Measurements from ENCODE around the gene TNS3. TPM values are rescaled to one million over a fixed set of nuclear protein-coding genes. Genes with fewer than 3 reads are reported as not detected.

TNS3 gene
- total and polyA plus RNA-seq, 2 of the 13 experiments (the other 11 are each of a cell fraction or from before 2014, with no cell fraction given) = 52.9 to 55.7 TPM

- Histone ChIP-seq H3K27me3 (ENCODE audit: control insufficient read depth in 1 of 2, insufficient read depth in 2 of 2, low read length in 2 of 2) (no peaks in the 10 kb centered on the region; a peak in 1 of 5 replicates), H3K4me2 (ENCODE audit: low read depth, low read length) (no peak overlapping the region), H3K79me2 (ENCODE audit: insufficient read depth, low read length) (peaks cover 23% of the 10 kb centered on the region), H3K9ac (ENCODE audit: insufficient read depth, low read depth, low read length) (no peak overlapping the region), H2AFZ (ENCODE audit: low read length) (no peak overlapping the region), H3K27ac (ENCODE audit: extremely low read length, insufficient read depth, low read length) (no peak overlapping the region), H4K20me1 (ENCODE audit: insufficient read depth, low read length) (peaks cover 4% of the 10 kb centered on the region; the same call in 1 of the 2 replicates), H3K9me3 (ENCODE audit: low read length) (no peaks in the 10 kb centered on the region), H3K4me1 (ENCODE audit: insufficient read depth, low read length) (peaks cover 38% of the 10 kb centered on the region), H3K36me3 (replicated peaks in 1 of 2; ENCODE audit: control insufficient read depth in 1 of 2, insufficient read depth in 2 of 2, low read length in 2 of 2) (peaks cover 1 to 4% of the 10 kb centered on the region in 2 experiments; a peak in 3 of 5 replicates), H3K4me3 (replicated peaks in 1 of 3; ENCODE audit: insufficient read depth in 1 of 3, low read depth in 2 of 3, low read length in 3 of 3) (no peak overlapping the region)
- FAIRE-seq = no peak
- BruUV-seq (replicated peaks) = no TSS peak
- no peak for DNase-seq (ENCODE audit: low spot score)
- ChIA-PET POLR2A (interaction anchor here (1.3 to 2.0 kb wide), 3 partner anchors 13 to 179 kb away, joined by 4 to 5 read pairs (median 4); no protein-coding TSS in a partner anchor), CTCF (ENCODE audit: low intra/inter-chr PET ratio, low total read pairs) (no interaction called here)
- in situ Hi-C loops (cut with HindIII; ENCODE audit: extremely low pct_ligation_motif_present, low pct_unique_long_range_greater_than_20kb) = no loop called here
- WGBS (ENCODE audit: low lambda C conversion rate) = 91% methylated on average over 11 of the region's 11 CpGs
- intact Hi-C loops (cut with micrococcal nuclease; ENCODE audit: unreplicated experiment) = loop anchor here (5.0 kb wide), 3 partner anchors 38 to 233 kb away; no protein-coding TSS in a partner anchor
- no peak for ATAC-seq
- TF ChIP-seq TAF1 (CRISPR knock-in tag; IDR thresholded peaks at IDR 0.05) (no peak), ZNF512B (CRISPR knock-in tag; IDR thresholded peaks at IDR 0.05; ENCODE audit: borderline replicate concordance) (no peak), NCOR1 (IDR thresholded peaks at IDR 0.05; ENCODE audit: borderline replicate concordance, low read length) (no peak), ZNF350 (CRISPR knock-in tag; IDR thresholded peaks at IDR 0.05; ENCODE audit: borderline replicate concordance, low read depth) (no peak), TSC22D2 (CRISPR knock-in tag; IDR thresholded peaks at IDR 0.05; ENCODE audit: borderline replicate concordance) (no peak), KDM6A (CRISPR knock-in tag; IDR thresholded peaks at IDR 0.05; ENCODE audit: low read depth) (no peak), FOXK2 (IDR thresholded peaks at IDR 0.05) (no peak), NBN (conservative IDR thresholded peaks at IDR 0.05) (no peak), ZNF124 (CRISPR knock-in tag; IDR thresholded peaks at IDR 0.05) (no peak), SOX5 (CRISPR knock-in tag; IDR thresholded peaks at IDR 0.05; ENCODE audit: borderline replicate concordance) (no peak), SATB2 (CRISPR knock-in tag; IDR thresholded peaks at IDR 0.05) (no peak), SYNCRIP (IDR thresholded peaks at IDR 0.05; ENCODE audit: insufficient read depth, low read depth, low read length) (no peak), GFI1 (CRISPR knock-in tag; IDR thresholded peaks at IDR 0.05; ENCODE audit: borderline replicate concordance) (no peak), RAD21 (CRISPR knock-in tag; IDR thresholded peaks at IDR 0.05) (no peak), HNRNPH1 (optimal IDR thresholded peaks at IDR 0.05; ENCODE audit: low read depth, low read length) (no peak), BRF2 (CRISPR knock-in tag; IDR thresholded peaks at IDR 0.05) (no peak)
- TF ChIP-seq, protein P1, sequence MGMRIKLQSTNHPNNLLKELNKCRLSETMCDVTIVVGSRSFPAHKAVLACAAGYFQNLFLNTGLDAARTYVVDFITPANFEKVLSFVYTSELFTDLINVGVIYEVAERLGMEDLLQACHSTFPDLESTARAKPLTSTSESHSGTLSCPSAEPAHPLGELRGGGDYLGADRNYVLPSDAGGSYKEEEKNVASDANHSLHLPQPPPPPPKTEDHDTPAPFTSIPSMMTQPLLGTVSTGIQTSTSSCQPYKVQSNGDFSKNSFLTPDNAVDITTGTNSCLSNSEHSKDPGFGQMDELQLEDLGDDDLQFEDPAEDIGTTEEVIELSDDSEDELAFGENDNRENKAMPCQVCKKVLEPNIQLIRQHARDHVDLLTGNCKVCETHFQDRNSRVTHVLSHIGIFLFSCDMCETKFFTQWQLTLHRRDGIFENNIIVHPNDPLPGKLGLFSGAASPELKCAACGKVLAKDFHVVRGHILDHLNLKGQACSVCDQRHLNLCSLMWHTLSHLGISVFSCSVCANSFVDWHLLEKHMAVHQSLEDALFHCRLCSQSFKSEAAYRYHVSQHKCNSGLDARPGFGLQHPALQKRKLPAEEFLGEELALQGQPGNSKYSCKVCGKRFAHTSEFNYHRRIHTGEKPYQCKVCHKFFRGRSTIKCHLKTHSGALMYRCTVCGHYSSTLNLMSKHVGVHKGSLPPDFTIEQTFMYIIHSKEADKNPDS (CRISPR knock-in tag; IDR thresholded peaks at IDR 0.05) = no peak
- TF ChIP-seq, protein P2, sequence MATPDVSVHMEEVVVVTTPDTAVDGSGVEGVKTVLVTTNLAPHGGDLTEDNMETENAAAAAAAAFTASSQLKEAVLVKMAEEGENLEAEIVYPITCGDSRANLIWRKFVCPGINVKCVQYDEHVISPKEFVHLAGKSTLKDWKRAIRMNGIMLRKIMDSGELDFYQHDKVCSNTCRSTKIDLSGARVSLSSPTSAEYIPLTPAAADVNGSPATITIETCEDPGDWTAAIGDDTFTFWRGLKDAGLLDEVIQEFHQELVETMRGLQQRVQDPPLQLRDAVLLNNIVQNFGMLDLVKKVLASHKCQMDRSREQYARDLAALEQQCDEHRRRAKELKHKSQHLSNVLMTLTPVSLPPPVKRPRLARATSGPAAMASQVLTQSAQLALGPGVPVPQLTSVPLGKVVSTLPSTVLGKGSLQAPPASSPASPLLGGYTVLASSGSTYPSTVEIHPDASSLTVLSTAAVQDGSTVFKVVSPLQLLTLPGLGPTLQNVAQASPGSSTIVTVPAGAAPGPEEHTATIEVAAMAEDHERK (CRISPR knock-in tag; IDR thresholded peaks at IDR 0.05; ENCODE audit: low read depth) = no peak
Measured at GRCh38 chr7:47583739-47584535, 2.0 kb upstream of the TNS3 start.

All from HepG2 (cell line).